GM10266 (cell line): ENCODE results near the gene DAGLB.
A peak's percentile ranks its signal among the peaks of the same experiment; 100 is the strongest.

Source experiments
- DNase-seq: peaks from one replicate; pipeline ENCODE4 v3.0.0; 2012; ENCODE audit errors: extremely low spot score
- TF ChIP-seq, protein P1 (sequence below): IDR thresholded peaks from 2 replicates; pipeline ENCODE4 v1.5.1; 2012; ENCODE audit warnings: mild to moderate bottlenecking, low read depth; ENCODE audit not compliant: control insufficient read depth, insufficient read depth; ENCODE audit errors: missing control alignments

Gene DAGLB, protein sequence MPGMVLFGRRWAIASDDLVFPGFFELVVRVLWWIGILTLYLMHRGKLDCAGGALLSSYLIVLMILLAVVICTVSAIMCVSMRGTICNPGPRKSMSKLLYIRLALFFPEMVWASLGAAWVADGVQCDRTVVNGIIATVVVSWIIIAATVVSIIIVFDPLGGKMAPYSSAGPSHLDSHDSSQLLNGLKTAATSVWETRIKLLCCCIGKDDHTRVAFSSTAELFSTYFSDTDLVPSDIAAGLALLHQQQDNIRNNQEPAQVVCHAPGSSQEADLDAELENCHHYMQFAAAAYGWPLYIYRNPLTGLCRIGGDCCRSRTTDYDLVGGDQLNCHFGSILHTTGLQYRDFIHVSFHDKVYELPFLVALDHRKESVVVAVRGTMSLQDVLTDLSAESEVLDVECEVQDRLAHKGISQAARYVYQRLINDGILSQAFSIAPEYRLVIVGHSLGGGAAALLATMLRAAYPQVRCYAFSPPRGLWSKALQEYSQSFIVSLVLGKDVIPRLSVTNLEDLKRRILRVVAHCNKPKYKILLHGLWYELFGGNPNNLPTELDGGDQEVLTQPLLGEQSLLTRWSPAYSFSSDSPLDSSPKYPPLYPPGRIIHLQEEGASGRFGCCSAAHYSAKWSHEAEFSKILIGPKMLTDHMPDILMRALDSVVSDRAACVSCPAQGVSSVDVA

DNA sequence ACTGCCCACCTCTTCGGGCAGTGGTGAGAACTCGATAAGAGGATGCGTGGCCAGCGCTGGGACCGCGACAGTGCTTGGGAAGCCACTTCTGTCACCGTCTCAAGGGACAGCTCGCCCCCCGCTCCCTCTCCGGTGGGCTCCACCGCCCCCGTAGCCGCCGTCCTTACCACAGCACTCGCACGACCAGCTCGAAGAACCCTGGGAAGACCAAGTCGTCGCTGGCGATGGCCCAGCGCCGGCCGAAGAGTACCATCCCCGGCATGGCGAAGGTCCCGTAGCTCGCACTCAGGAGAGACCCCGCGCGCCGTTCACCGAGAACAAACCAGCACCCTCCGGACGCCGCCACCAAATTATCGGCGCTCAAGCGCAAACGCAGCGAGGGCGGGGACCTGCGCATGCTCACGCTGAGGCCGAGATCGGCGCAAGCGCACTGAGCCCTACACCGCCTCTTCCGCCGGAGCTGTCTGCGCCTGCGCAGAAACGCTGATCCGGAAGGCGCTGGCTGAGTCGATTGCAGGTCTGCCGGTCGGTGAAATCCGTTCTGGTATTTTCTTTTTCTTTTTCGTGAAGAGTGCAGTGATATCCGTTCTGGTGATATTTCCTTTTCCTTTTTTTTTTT, at the start of gene DAGLB:
TSS of gene DAGLB (minus strand) at position 374 of the 619 bp plus-strand sequence. CDS start at position 262, 112 bp downstream.
- DNase-seq = peak; percentile 96
- TF ChIP-seq, protein P1, sequence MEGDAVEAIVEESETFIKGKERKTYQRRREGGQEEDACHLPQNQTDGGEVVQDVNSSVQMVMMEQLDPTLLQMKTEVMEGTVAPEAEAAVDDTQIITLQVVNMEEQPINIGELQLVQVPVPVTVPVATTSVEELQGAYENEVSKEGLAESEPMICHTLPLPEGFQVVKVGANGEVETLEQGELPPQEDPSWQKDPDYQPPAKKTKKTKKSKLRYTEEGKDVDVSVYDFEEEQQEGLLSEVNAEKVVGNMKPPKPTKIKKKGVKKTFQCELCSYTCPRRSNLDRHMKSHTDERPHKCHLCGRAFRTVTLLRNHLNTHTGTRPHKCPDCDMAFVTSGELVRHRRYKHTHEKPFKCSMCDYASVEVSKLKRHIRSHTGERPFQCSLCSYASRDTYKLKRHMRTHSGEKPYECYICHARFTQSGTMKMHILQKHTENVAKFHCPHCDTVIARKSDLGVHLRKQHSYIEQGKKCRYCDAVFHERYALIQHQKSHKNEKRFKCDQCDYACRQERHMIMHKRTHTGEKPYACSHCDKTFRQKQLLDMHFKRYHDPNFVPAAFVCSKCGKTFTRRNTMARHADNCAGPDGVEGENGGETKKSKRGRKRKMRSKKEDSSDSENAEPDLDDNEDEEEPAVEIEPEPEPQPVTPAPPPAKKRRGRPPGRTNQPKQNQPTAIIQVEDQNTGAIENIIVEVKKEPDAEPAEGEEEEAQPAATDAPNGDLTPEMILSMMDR = no peak

DNA sequence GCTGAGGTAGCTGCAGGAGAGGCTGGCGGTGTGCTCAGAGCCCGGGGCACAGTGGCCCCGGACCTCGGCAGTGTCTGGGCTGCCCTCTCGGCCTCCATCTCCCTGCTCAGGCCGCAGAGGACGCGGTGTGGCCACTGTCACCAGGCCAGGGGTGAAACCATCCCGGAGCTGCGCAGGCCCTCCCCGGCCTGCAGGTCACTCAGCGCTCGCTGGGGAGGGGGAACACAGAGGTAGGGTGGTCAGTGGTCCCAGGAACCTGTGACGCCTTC, 49.8 kb upstream of the DAGLB start:
- DNase-seq = no peak
- TF ChIP-seq, protein P1 = no peak

GRCh38 chr7:6496842-6497636, 49.3 kb upstream of the DAGLB start:
- no peak for DNase-seq
- TF ChIP-seq, protein P1 = no peak

DNA sequence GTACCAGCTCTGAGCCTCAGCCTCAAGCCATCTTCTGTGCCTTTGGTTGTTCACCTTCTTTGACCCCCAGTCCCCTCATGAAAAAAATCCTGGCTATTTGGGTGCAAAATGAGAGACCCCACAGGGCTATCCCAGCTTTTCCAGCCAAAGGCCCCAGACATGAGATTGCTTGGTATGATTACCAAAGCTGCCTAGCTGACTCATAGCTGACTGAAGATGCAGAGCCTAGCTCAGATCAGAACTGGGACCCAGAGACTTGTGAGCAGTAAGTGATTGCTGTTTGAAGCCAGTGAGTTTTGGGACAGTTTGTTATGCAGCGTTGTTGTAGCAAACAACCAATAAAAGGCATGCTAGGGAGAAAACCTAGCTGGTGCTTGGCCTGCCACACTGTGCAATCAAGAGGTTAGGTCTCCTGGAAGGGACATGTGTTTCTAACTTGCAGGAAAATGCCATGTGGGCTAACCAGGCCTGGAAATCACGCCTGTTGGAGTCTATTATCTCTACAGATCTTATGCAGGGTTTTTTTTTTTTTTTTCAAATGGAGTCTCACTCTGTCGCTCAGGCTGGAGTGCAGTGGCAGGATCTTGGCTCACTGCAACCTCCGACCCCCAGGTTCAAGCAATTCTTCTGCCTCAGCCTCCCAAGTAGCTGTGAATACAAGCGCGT, 48.0 kb upstream of the DAGLB start:
- DNase-seq = no peak
- TF ChIP-seq, protein P1 = no peak

DNA sequence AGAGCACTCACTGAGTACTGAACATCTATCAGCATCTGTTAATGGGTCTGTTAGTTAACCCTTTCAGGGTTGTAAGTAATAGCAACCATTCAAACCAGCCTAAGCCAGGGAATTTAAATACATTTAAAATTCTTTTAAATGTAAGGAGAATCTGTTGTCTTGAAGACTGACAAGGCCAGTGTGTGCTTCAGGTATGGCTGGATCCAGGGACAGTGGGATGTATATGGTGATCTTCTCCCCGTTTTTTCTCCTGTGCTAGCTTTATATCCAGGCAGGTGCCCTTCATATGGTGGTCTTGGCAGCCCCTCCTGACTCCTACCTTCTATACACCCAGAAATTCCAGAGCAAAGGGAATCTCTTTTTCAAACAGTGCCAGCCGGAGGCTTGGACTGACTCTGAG, 46.6 kb upstream of the DAGLB start:
- no peak for DNase-seq
- TF ChIP-seq, protein P1 = no peak

DNA sequence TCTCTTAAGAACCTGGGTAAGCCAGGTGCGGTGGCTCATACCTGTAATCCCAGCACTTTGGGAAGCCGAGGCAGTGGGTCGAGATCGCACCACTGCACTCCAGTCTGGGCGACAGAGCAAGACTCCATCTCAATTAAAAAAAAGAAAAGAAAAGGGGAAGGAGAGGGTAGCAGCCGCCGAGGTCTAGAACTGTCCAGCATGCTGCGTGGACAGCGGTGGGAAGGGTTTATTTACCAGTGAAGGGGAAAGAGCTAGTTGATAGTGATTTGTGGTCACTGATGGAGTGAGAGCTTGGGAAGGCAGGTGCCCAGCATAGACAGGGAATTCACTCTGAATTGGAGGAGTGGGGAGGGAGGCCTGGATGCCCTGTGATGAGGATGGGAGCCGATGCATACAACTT, 43.4 kb upstream of the DAGLB start:
- TF ChIP-seq, protein P1 = no peak
- DNase-seq = no peak
